ENCODE data around the gene CCSER1.

The CCSER1 gene

GRCh38 chr4:90648791-90649190, 521.6 kb downstream of the CCSER1 start:
- no peak overlapping the region for H3K4me2 ChIP-seq (ENCODE audit: low read depth, low read length, poor library complexity, severe bottlenecking)
- no peaks in the 10 kb centered on the region for H4K20me1 ChIP-seq (ENCODE audit: low read depth, low read length)
- no peak overlapping the region for H3K4me3 ChIP-seq (ENCODE audit: insufficient read depth, low read length, poor library complexity, severe bottlenecking)
- no peak overlapping the region for H2AFZ ChIP-seq (ENCODE audit: low read depth, low read length, severe bottlenecking)
- no peaks in the 10 kb centered on the region for H3K9me3 ChIP-seq (ENCODE audit: insufficient read depth, low read length)
- no peaks in the 10 kb centered on the region for H3F3A ChIP-seq (ENCODE audit: insufficient read depth)
- no peaks in the 10 kb centered on the region for H3K36me3 ChIP-seq (ENCODE audit: low read length)
- TF ChIP-seq EZH2phosphoT487 (conservative IDR thresholded peaks at IDR 0.05; ENCODE audit: low read length) (no peak), CTCF (IDR thresholded peaks at IDR 0.05; ENCODE audit: insufficient read depth, low read length, poor library complexity, severe bottlenecking) (no peak)
- no peaks in the 10 kb centered on the region for H3K27me3 ChIP-seq (ENCODE audit: low read length)
- no peak overlapping the region for H3K9ac ChIP-seq (ENCODE audit: low read length)
- no peaks in the 10 kb centered on the region for H3K79me2 ChIP-seq (ENCODE audit: insufficient read depth, low read length)
- no peak overlapping the region for H3K27ac ChIP-seq (ENCODE audit: low read depth, low read length)
- H3K9me2 ChIP-seq (replicated peaks; ENCODE audit: insufficient read depth, low read length): no peaks in the 10 kb centered on the region

GRCh38 chr4:90660672-90661071, 533.5 kb downstream of the CCSER1 start:
- Histone ChIP-seq H3K4me2 (ENCODE audit: low read depth, low read length, poor library complexity, severe bottlenecking) (no peak overlapping the region), H3K79me2 (ENCODE audit: insufficient read depth, low read length) (no peaks in the 10 kb centered on the region), H3K27me3 (ENCODE audit: low read length) (no peaks in the 10 kb centered on the region), H4K20me1 (ENCODE audit: low read depth, low read length) (no peaks in the 10 kb centered on the region), H3F3A (ENCODE audit: insufficient read depth) (no peaks in the 10 kb centered on the region), H2AFZ (ENCODE audit: low read depth, low read length, severe bottlenecking) (no peak overlapping the region), H3K9me3 (ENCODE audit: insufficient read depth, low read length) (no peaks in the 10 kb centered on the region), H3K9ac (ENCODE audit: low read length) (no peak overlapping the region), H3K36me3 (ENCODE audit: low read length) (no peaks in the 10 kb centered on the region), H3K9me2 (replicated peaks; ENCODE audit: insufficient read depth, low read length) (no peaks in the 10 kb centered on the region), H3K27ac (ENCODE audit: low read depth, low read length) (no peak overlapping the region), H3K4me3 (ENCODE audit: insufficient read depth, low read length, poor library complexity, severe bottlenecking) (no peak overlapping the region)
- TF ChIP-seq CTCF (IDR thresholded peaks at IDR 0.05; ENCODE audit: insufficient read depth, low read length, poor library complexity, severe bottlenecking) (no peak), EZH2phosphoT487 (conservative IDR thresholded peaks at IDR 0.05; ENCODE audit: low read length) (no peak)

GRCh38 chr4:90670183-90670582, 543.0 kb downstream of the CCSER1 start:
- H4K20me1 ChIP-seq (ENCODE audit: low read depth, low read length): no peaks in the 10 kb centered on the region
- H3K27me3 ChIP-seq (ENCODE audit: low read length): no peaks in the 10 kb centered on the region
- no peak overlapping the region for H2AFZ ChIP-seq (ENCODE audit: low read depth, low read length, severe bottlenecking)
- no peak overlapping the region for H3K9ac ChIP-seq (ENCODE audit: low read length)
- no peaks in the 10 kb centered on the region for H3K9me3 ChIP-seq (ENCODE audit: insufficient read depth, low read length)
- no peaks in the 10 kb centered on the region for H3K9me2 ChIP-seq (replicated peaks; ENCODE audit: insufficient read depth, low read length)
- no peak overlapping the region for H3K4me2 ChIP-seq (ENCODE audit: low read depth, low read length, poor library complexity, severe bottlenecking)
- no peaks in the 10 kb centered on the region for H3K36me3 ChIP-seq (ENCODE audit: low read length)
- H3K4me3 ChIP-seq (ENCODE audit: insufficient read depth, low read length, poor library complexity, severe bottlenecking): no peak overlapping the region
- no peak overlapping the region for H3K27ac ChIP-seq (ENCODE audit: low read depth, low read length)
- H3F3A ChIP-seq (ENCODE audit: insufficient read depth): no peaks in the 10 kb centered on the region
- no peaks in the 10 kb centered on the region for H3K79me2 ChIP-seq (ENCODE audit: insufficient read depth, low read length)
- TF ChIP-seq EZH2phosphoT487 (conservative IDR thresholded peaks at IDR 0.05; ENCODE audit: low read length): no peak
- no peak for TF ChIP-seq CTCF (IDR thresholded peaks at IDR 0.05; ENCODE audit: insufficient read depth, low read length, poor library complexity, severe bottlenecking)

All from SU-DHL-6 (cell line).